BJ (cell line): ENCODE results near the gene RBP3. TPM values are rescaled to one million over a fixed set of nuclear protein-coding genes. Genes with fewer than 3 reads are reported as not detected.

Experiments
- CTCF ChIA-PET: fragments of 350-600 bp; formaldehyde crosslinking; extraction: SDS; loops from one replicate; lab custom pipeline; 2021; ENCODE audit warnings: antibody characterized with exemption, inconsistent platforms; lab: Yijun Ruan, JAX
- POLR2A ChIA-PET: fragments of 300-600 bp; sonication (Branson Sonifier 250); formaldehyde crosslinking; extraction: SDS; loops from one replicate; lab custom pipeline; 2021; ENCODE audit warnings: antibody characterized with exemption; lab: Charles Lee
- DNase-seq: peaks from one replicate; pipeline ENCODE4 v3.0.0-alpha.2; 2011; ENCODE audit warnings: low read depth
- H3K27me3 ChIP-seq: 2 replicates; pipeline ENCODE4 v1.6.0; 2011; ENCODE audit warnings: low read length; ENCODE audit not compliant: control insufficient read depth, insufficient read depth
- H3K36me3 ChIP-seq: 2 replicates; pipeline ENCODE4 v1.5.1; 2011; ENCODE audit warnings: low read length; ENCODE audit not compliant: control insufficient read depth, insufficient read depth
- H3K4me3 ChIP-seq: 2 replicates; pipeline ENCODE4 v1.5.1; 2011; ENCODE audit warnings: low read depth, mild to moderate bottlenecking, control low read depth, low read length
- polyA plus RNA-seq: library from polyadenylated mRNA; depleted of rRNA; stranded (reverse); fragments of >200 nt; gene quantifications from 2 replicates; pipeline ENCODE4 v1.2.3, GENCODE V29; 2011
- TF ChIP-seq, protein P1 (sequence below): IDR thresholded peaks from 2 replicates; pipeline ENCODE4 v1.5.1; 2011; ENCODE audit warnings: low read depth, mild to moderate bottlenecking, control low read depth, inconsistent platforms, low read length, moderate library complexity; ENCODE audit not compliant: insufficient read depth

The RBP3 gene
- polyA plus RNA-seq, 1 experiment: not detected

DNA sequence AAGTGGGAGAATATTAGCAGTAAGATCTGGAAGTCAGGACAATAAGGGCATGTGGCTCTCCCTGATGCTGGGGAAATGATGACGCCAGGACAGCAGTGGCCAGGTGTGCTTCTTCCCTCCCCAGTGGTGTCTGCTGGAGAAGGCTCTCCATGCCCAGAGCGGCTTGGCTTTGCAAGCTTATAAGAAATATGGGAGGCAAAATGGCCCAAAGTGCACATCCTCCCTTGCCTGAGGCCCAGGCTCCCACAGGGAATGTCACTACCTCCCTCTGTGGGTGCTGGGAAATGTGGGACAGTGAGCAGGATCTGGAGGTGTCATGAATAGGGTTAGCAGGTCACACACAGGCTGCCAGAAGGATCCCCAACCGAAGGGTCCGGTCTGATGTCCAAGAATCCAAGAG is 53.0 kb downstream of the RBP3 start:
- CTCF ChIA-PET: interaction anchor here (1.4 kb wide), 1 partner anchor 31 kb away, joined by 3 read pairs; no protein-coding TSS in a partner anchor
- TF ChIP-seq, protein P1, sequence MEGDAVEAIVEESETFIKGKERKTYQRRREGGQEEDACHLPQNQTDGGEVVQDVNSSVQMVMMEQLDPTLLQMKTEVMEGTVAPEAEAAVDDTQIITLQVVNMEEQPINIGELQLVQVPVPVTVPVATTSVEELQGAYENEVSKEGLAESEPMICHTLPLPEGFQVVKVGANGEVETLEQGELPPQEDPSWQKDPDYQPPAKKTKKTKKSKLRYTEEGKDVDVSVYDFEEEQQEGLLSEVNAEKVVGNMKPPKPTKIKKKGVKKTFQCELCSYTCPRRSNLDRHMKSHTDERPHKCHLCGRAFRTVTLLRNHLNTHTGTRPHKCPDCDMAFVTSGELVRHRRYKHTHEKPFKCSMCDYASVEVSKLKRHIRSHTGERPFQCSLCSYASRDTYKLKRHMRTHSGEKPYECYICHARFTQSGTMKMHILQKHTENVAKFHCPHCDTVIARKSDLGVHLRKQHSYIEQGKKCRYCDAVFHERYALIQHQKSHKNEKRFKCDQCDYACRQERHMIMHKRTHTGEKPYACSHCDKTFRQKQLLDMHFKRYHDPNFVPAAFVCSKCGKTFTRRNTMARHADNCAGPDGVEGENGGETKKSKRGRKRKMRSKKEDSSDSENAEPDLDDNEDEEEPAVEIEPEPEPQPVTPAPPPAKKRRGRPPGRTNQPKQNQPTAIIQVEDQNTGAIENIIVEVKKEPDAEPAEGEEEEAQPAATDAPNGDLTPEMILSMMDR: no peak
- H3K4me3 ChIP-seq: no peak overlapping the region
- POLR2A ChIA-PET: no interaction called here
- no peaks in the 10 kb centered on the region for H3K27me3 ChIP-seq
- no peaks in the 10 kb centered on the region for H3K36me3 ChIP-seq
- DNase-seq: no peak

- H3K27me3 ChIP-seq: no peaks in the 10 kb centered on the region
- ChIA-PET CTCF (interaction anchor here (0.9 kb wide), 1 partner anchor 9 kb away, joined by 3 read pairs; no protein-coding TSS in a partner anchor), POLR2A (no interaction called here)
- no peak for DNase-seq
- TF ChIP-seq, protein P1: no peak
- no peak overlapping the region for H3K4me3 ChIP-seq
- H3K36me3 ChIP-seq: no peaks in the 10 kb centered on the region
Observed at GRCh38 chr10:47401874-47402640, 53.9 kb downstream of the RBP3 start.

- H3K36me3 ChIP-seq: no peaks in the 10 kb centered on the region
- DNase-seq: peak; percentile 51
- ChIA-PET POLR2A (no interaction called here), CTCF (interaction anchor here (0.9 to 1.5 kb wide), 3 partner anchors 10 to 36 kb away, joined by 3 to 4 read pairs (median 3); no protein-coding TSS in a partner anchor)
- H3K27me3 ChIP-seq: no peaks in the 10 kb centered on the region
- H3K4me3 ChIP-seq: no peak overlapping the region
- TF ChIP-seq, protein P1: no peak
Observed at GRCh38 chr10:47402641-47403301, 54.6 kb downstream of the RBP3 start.

DNA sequence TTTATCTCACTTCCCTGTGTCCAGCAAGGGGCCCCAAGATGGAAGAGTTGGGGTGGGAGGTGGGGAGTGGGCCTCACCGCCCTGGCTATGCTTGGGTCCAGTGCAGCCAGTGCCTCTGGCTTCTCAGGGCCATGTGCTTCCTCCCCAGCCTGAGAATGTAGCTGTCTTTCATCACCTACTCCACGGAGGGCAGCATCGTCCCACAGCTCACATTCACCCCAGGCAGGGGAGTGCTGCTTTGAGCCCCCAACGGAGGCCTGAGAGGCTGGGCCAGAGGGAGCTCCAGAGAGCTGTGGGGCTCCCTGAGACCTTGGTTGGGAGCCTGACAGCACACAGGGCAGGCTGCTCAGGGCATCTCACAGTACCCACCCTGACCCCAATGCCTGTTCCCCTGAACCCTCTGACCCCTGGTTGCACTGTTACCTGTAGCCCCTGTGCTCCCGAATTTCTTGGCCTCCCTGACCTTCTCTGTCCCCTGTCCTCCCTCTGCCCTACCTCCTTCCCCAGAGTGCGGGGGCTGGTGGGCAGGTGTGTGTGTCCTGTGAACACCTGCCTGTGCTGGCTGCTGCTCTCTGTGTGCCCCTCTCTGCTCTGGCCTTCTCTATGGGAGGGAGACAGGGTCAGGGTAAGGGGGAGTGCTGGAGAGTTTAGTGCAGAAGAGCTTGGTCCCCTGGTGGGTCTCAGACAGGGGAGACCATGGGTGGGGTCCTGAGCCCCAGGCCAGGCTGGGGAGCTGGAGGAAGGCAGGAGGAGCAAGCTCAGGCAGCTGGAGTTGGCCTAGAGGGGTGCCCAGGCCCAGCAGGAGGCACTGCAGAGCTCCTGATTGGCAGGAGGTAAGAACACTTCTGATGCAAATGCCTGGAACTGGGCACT is 55.5 kb downstream of the RBP3 start:
- Histone ChIP-seq H3K27me3 (no peaks in the 10 kb centered on the region), H3K36me3 (no peaks in the 10 kb centered on the region), H3K4me3 (no peak overlapping the region)
- TF ChIP-seq, protein P1: no peak
- ChIA-PET CTCF (interaction anchor here (0.9 to 1.5 kb wide), 2 partner anchors 9 to 35 kb away, joined by 3 to 4 read pairs; no protein-coding TSS in a partner anchor), POLR2A (no interaction called here)
- DNase-seq: no peak
